Mucosa of rectum (tissue), 2 donors: ENCODE results near the gene KRT1.

Source experiments
- H3K27ac ChIP-seq, 2 donors: one replicate each; pipeline ENCODE4 v1.7.0; 2013; ENCODE audit warnings: inconsistent platforms in 2 of 2, low read depth in 2 of 2, low read length in 2 of 2
- H3K27me3 ChIP-seq, 2 donors: one replicate each; pipeline ENCODE4 v1.7.0; 2013; ENCODE audit warnings: low read length in 2 of 2; ENCODE audit not compliant: control insufficient read depth in 2 of 2, insufficient read depth in 2 of 2
- H3K36me3 ChIP-seq, 2 donors: one replicate each; pipeline ENCODE4 v1.7.0; 2013; ENCODE audit warnings: low read length in 2 of 2; ENCODE audit not compliant: control insufficient read depth in 2 of 2, insufficient read depth in 2 of 2
- H3K4me1 ChIP-seq, 2 donors: one replicate each; pipeline ENCODE4 v1.7.0; 2013; ENCODE audit warnings: low read length in 2 of 2, mild to moderate bottlenecking in 1 of 2; ENCODE audit not compliant: control insufficient read depth in 2 of 2, insufficient read depth in 2 of 2
- H3K4me3 ChIP-seq, 2 donors: one replicate each; pipeline ENCODE4 v1.7.0; 2013; ENCODE audit warnings: low read length in 2 of 2
- H3K9ac ChIP-seq, 2 donors: one replicate each; pipeline ENCODE4 v1.7.0; 2013; ENCODE audit warnings: low read length in 2 of 2, low read depth in 1 of 2, mild to moderate bottlenecking in 1 of 2
- H3K9me3 ChIP-seq, 2 donors: one replicate each; pipeline ENCODE4 v1.7.0; 2013; ENCODE audit warnings: low read length in 2 of 2; ENCODE audit not compliant: control insufficient read depth in 2 of 2
- donor health status: healthy.
- donor health status: Normal muscosa, but diverticular disease.

KRT1 gene

GRCh38 chr12:52627395-52628110 is 52.7 kb downstream of the KRT1 start:
- Histone ChIP-seq H3K9ac (no peak overlapping the region), H3K4me1 (no peaks in the 10 kb centered on the region), H3K36me3 (no peaks in the 10 kb centered on the region), H3K27me3 (peaks cover 0 to 3% of the 10 kb centered on the region in 2 donors), H3K4me3 (no peak overlapping the region), H3K9me3 (no peaks in the 10 kb centered on the region), H3K27ac (no peak overlapping the region)
